Activated CD4-positive, CD25-positive, alpha-beta regulatory T cell treated with anti-CD3 and anti-CD28 coated beads, Interleukin-2, amount 50 U/mL, for 24 hours (primary cell): ENCODE measurements around the gene SGMS1.
"Not testable (repeated sequence)": the region's sequence is repeated elsewhere in the genome, so short reads cannot be mapped to it uniquely, and the experiment has no call there.

Source experiments
- ATAC-seq, 2 donors: fragments of 150-1000 bp; cut with Tn5 transposase; one replicate each; pipeline ENCODE4 v1.10.0; 2021; ENCODE audit warnings: mild to moderate bottlenecking in 1 of 2, moderate library complexity in 1 of 2

Gene SGMS1

DNA sequence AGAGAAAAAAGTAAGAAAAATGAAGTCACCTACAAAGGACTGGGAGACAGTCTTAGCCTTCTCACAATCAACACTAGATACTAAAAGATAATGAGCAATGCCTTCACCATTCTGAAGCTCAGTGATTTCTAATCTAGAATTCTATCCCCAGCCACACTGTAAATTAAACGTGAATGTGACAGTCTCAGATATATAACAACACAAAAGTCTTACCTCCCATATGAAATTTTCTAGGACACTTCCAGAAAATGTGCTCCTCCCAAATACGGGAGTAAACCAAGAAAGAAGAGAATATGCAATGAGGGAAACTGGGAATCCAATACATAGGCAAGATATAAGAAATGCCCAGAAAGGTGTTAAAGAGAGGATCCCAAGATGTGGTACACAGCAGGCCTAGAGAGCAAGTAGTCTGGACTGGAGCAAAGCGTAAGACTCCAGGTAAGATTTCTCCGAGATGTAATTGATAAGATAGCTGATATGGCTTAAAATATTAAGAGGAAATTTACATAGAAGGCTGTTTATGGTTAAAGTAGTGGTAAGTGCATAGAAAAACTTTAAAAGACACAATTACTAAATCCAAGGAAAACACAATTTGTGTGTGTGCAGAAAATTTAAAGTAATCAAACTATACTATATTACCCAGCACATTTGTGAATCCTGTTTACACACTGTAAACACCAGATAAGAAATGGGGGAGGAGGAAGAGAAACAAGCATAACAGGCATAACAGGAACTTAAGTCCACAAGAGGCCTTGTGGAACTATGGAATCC lies 44.1 kb downstream of the SGMS1 start:
- no peak for ATAC-seq

DNA sequence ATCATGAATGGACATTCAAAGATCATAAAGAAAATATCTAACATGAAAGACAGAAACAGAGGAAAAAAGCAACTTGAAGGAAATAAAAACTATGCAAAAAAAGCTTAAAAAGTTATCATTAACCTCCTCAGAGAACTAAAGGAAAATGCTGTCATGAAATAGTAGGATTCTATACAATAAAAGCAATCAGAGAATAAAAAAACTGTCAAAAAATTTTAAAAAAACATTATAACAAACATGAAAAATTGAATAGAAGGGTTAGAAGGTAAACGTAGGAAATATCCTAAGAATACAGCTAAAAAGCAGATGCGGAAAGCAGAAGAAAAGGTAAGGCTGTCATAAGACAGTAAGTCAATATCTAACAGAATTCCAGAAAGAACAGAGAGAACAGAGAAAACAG lies 44.8 kb downstream of the SGMS1 start:
- ATAC-seq, result no peak

DNA sequence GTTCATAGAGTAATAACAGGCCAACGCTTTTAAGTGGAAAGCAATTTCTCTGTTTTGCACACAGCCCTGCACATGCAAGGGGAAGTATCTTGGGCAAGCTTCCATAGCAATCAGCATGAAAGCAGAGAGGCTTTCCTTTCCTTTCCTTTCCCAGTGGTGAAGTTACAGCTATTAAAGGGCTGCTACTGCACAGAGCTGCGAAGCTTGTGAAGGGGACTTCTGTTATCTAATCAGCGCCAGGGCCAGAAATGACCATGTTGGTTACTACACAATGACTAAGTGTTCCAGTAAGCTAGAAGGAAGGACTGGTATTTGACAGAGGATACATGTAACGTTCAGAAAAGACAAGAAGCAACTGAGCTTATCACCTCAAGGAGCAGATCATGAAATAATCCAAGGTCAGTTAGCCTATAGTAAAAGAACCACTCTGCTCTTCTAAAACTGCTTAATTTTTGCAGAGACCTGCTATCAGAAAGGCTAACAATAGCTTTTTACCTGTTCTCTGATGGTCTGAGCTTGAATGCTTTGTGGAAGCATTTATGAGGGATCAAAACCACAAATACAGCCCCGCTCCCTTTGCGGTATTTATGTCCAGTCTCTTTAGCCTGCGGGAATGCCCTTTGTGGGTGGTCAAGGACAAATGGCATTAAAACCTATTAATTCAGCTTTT lies 45.9 kb downstream of the SGMS1 start:
- ATAC-seq, result peak in 1 of 2 donors; percentile 31

DNA sequence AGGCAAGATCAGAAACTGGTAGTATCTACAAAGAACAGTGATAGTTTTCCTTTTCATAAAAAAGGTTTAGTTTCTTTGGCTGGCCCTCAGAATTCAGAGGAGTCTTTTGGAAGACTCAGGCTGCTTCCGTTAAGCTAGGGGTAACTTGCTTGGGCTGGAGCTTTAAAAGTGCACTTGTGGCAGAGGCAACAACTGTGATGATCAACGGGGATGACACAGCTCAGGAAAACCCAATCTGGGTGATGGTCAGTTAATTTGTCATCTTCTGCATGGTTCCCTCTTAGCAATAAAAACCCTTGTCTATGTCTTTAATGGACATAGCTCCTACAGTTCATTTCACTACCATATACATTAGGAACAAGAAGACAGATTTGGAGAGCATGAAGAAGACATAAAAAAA lies 46.7 kb downstream of the SGMS1 start:
- no peak for ATAC-seq

DNA sequence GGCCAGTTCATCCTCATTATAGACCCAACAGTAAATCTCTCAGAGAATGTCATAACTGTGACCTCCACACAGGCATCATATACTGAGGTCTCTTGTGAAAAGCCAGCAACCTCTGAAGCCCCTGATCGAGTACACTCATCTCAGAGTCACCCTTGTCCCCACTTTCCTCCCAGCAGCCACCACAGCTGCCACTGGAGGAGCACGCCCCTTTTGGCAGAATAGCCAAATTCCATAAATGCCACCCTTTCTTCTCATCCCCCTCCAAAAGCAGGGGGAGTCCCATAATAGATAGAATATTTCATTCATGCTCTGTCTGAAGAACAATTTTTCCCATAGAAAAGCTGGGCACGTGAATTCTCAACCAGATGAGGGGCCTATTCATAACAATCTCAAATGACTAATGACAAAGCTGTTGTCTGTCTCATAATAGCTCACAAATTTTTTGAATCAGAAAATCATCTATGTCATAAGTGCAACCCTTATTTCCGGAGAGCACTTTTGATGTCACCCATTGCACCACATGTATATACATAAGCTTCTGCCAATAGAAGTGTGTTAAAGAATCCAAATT lies 47.4 kb downstream of the SGMS1 start:
- ATAC-seq, result peak; percentile 76 to 81

DNA sequence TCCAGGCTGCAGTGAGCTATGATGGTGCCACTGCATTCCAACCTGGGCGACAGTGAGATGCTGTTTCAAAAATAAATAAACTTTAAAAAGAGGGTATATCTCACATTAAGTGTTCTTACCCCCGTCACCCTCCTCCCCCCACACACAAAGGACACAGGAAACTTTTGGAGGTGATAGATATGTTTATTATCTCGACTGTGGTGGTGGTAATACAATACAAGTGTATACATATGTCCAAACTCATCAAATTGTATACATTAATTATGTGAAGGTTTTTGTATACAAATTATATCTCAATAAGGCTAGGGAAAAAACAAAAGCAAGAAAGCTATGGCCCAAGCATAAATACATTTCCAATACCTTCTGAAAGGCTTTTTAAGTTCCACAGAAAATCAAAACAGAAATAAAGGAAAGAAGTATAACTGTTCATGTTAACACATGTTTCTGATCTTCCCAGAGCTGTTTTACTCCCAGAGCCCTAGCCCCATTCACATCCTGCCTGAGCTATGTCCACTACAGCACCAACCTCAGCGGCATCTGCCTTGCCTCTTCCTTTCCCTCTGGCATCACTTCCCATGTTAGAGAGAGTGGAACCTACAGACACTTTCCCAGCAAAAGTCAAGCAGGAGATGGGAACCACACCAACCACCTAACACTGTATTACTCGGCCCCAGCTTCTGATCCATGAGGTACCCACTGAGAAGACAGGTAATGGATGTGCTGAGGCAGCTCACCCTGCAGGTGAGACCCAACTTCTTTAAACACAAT lies 48.1 kb downstream of the SGMS1 start:
- ATAC-seq, result no peak

DNA sequence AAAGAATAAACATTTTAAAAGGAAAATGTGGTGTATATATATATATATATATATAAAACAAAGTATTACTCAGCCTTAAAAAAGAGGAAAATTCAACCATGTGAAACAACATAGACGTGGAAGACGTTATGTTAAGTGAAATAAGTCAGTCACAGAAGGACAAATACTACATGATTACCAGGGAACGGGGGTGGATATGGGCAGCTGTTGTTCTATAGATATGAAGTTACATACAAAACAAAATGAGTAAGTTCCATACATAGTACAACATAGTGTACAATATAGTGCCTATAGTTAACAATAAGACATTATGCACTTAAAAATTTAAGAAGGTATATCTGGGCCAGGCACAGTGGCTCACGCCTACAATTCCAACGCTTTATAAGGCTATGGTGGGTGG lies 48.8 kb downstream of the SGMS1 start:
- no peak for ATAC-seq

DNA sequence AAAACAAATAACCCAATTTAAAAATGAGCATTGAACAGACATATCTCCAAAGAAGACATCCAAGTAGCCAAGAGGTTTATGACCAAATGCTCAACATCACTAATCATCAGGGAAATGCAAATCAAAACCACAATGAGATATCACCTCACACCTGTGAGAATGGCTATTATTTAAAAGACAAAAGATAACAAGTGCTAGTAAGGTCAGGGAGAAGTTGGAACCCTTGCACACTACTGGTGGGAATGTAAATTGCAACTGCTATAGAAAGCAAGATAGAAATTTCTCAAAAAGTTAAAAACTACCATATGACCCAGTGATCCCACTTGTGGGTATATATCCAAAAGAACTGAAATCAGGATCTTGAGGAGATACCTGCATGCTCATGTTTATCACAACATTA lies 49.5 kb downstream of the SGMS1 start:
- no peak for ATAC-seq

DNA sequence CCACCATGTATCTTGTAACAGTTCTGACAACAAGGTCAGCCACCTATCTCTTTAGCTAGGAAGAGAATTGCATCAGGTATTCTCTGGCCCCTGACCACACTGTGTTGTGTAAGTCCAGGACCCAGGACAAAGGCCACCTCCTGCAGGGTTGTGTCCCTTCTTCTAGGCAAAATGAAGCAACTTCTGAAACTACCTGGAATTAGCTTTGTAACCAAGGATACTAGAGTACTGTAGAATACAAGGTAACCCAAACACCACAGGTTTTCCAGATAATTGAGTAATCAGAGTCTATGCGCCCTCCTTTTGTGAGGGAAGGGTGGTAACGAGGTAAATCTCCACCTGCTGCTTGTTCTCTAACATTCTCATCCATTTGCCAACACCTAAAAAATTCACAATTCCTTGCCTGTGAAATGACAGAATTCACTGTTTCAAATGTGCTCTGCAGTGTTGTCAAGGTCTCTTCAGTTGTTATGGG lies 51.7 kb downstream of the SGMS1 start:
- ATAC-seq, result no peak

DNA sequence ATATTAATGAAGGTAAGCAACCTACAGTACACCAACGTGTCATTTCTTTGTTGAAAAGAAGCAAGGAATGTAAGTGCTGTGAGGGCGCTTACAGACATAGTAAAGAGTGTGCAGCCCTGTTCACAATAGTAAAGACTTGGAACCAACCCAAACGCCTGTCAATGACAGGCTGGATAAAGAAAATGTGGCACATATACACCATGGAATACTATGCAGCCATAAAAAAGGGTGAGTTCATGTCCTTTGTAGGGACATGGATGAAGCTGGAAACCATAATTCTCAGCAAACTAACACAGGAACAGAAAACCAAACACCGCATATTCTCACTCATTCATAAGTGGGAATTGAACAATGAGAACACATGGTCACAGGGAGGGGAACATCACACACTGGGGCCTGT lies 55.0 kb downstream of the SGMS1 start:
- not testable (repeated sequence) for ATAC-seq

DNA sequence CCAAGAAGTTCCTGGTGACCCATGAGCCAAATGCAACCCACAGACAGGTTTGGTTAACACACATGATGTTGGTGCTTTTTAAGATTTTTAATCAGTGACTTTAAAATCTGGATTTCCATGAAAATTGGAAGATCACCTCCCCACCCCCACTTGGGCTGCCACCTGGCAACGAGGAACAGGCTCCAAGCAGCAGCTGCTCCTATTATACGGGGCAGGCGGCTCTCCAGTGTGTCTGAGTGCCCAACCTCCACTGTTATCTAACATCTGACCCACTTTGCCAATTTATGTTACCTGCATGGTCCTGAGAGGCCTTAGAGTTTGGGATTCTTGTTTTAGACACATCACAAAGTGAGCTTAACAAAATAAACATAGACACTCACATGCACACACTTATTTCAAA lies 56.4 kb downstream of the SGMS1 start:
- ATAC-seq, result no peak

DNA sequence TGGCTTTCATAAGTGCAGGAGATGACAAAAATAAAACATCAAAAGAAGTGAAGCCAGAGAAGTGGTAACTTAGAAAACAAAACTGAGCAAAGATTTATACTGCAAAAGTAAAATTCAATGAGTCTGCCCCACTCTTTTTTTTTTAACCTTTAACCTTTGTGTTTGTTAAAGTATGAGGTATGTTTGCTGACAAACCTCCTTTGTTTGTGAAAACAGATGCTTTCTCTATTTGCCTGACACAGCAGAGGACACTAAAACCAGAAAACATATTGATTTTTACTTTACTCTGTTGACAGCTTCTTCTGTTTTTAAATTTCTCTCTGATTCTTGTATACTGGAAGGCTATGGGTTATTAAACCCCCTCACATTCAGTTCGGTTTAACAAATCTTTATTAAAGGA lies 57.6 kb downstream of the SGMS1 start:
- ATAC-seq, result no peak

DNA sequence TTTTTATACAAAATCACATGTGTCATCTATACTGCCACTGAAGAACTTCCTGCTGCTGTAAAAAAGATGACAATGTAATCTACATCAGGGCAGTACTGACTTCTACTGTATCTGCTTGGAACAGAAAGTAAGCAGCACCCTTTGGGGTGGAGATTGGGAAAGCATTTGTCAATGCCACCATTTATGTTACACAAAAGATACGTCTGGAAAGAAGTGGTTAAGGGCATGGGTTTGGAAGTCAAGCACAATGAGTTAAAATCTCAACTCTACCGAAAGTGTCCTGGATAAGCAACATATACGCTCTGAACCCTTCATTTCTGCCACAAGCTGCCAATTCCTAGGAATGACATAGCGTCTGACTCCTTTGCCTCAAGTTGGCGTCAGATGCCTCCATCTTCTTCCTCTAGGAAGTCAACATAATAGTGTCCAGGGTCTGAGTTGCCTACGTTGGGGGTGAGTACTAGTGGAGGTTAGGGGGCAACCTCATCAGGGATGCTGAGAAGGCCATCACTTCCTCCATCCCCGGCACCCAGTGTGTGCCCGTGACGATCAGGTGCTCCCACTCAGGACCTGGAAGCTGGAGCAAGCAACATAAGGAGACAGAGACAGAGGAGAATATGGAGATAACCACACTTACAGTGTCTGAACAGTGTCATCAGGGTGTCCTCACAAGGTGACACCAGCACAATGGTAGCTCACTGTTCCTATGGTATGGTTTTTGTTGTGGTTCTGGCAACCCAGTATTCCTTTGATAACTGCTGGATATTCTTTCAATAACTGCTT lies 58.3 kb downstream of the SGMS1 start:
- no peak for ATAC-seq

DNA sequence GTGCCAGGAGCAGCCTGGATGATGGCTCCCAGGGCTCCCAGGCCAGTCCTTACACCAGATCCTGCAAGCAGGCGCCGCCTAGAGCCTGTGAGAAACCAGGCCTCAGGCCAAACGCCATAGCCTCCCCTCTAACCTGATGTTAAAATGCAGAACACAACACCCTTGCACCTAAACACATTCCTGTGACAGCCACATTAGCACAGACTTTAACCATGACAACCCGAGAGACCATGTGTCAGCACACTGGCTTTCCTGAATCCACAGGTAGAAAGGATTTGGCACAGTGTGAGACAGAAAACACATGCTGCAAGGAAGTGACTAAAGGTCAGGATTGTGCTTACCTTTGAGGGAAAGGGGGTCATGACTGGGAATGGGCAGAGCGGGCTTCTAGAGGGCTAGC lies 59.9 kb downstream of the SGMS1 start:
- no peak for ATAC-seq

DNA sequence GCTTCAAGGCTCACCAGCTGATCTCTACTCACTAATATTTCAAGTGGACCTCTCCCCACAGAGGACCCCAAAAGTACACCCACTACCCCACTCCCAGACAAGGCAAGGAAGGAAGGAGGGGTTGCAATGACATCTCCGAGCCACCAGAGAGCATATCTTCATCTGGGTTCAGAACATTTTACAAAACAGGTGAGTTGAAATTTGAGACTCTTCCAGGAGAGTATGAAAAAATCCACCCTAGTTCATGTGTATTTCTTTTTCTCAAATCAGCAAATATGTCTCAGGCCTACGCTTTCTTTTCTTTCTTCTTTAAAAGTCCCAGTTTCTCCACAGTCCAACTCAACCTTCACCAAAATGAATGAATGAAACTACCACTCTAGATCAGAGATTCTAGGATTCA lies 61.9 kb downstream of the SGMS1 start:
- no peak for ATAC-seq

DNA sequence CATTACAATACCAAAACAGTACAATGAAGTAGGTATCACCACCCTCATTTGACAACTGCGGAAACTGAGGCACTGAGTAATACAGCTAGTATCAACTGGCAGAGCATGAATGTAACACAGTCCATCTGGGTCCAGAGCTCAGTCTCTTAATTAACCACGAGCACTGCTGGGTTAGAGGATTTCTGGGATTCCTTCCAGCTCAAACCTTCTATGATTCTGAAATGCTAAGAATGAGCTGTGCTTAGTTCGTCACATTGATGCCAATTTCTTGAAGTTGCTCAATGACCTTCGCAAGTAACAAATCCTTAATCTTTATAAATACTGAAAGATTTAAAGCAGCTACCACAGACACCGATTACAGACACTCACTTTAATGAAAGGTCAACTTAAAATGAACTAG lies 62.5 kb downstream of the SGMS1 start:
- ATAC-seq, result no peak

DNA sequence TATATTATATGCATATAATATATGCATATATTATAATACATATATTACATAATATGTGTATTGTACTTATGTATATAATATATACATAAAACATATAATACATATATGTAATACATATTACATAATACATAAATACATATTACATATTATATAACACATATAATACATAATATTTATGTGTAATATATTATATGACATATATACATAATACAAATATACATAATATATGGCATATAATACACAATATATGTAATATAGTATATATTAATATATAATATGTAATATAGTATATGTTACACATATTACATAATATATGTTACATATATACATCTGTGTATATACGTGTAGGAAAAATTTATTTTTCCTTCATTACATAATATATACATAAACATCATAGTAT lies 63.4 kb downstream of the SGMS1 start:
- ATAC-seq, result no peak

DNA sequence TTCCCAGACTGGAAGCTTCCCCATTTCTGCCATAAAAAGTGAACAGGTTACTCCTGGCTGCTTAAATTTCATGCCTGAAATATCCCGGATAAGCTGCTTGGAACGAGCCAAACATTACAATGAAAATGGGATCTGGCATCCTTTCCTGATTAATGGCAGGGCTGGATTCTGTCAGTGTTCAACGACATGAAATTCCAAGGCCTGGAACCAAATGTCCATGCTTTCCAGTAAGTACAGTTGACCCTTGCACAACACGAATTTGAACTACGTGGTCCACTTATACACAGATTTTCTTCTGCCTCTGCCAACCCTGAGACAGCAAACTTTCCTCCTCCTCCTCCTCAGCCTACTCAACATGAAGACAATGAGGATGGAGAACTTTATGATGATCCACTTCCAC lies 65.4 kb downstream of the SGMS1 start:
- no peak for ATAC-seq

DNA sequence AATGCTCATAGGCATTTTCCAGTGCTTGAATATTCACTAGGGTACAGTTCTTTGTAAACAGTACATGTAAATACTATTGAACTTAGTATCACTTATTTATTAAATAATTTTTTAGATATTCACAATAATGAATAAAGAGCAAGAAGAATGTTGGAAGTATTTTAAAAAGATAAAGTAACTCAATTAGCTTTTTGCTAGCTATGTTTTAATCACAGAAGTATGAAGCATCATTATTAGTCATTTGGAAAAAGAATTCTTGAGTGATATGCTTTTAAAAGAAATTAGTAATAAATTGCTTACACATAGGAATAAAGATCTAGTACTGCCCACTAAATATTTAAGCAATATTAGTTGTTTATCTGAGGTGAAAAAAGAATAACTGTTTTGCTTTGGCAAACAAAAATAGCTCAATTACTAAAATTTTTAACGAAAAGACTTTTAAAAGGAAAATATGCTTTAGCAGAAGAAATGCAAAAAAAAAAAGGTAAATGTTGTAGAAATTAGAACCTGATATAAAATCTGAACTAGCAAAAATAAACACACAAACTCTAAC lies 66.5 kb downstream of the SGMS1 start:
- no peak for ATAC-seq

DNA sequence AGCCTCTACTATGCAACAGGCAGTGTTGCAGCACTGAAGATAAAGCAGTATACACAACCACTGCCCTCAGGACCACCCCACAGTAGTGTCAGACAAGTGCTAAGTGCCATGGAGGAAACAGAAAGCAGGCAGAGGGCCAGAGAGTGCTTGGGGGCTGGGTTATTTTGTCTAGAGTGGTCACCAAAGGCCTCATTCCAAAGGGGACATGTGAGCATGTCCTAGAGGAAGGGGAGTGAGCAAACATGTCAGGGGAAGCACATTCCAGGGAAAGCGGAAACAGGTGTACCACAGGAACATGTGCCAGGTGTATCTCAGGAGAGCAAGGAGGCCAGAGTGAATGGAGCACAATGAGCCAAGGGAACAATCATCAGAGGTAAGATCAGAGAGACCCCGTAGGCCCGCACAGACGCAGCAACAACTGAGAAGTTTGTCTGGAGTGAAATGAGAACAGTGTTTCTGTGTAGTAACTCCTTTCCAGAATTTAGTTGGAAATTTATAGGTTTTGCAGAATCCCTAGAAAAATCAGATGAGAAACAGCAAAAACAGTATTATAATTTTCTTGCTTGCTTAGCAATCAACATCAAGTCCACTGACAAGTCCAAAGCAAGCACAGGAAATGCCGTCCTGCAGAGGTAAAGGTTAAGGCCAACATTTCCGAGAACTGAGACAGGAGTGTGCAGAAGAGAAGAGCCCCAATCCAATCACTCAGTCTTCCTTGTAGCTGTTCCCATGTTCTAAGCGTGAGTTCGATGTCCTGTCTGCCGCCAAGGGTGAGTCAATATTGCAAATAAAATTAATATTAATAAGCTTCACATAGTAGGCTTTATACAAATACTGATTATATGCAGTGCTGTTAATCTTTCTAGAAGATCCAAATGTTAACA lies 67.3 kb downstream of the SGMS1 start:
- no peak for ATAC-seq

DNA sequence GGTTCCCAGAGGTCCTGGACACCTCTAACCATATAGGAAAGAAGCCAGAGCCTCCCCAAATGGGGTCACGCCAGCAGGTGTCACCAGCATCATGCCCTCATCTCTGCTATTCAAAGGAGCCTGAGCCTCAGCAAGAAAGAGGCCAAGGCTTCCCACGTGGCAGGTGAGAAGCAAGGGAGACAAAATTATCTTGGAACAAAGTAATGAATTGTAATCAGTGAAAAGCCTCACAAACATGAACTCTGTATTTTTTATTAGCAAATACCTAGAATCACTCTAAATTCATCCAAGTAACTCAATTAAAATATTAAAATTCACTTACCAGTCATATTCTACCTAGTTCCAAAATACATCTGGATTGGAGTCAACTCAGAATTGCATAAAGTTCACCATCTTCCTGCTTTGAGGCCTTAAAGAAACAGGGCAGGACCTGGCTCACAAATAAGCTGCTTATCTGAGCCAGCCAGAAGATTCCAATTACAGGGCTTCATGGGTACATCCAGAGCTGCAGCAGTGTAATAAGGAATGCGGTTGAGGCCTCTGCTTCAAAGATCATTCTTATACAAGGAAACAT lies 68.7 kb downstream of the SGMS1 start:
- no peak for ATAC-seq
